Left colon (tissue), 2 donors: ENCODE results near the gene TRPC4AP. TPM values are rescaled to one million over a fixed set of nuclear protein-coding genes. Genes with fewer than 3 reads are reported as not detected.
A peak's percentile ranks its signal among the peaks of the same experiment; 100 is the strongest.

Experiments
- ATAC-seq: fragments of 200-7000 bp; cut with Tn5 transposase; one replicate; pipeline ENCODE4 v1.9.1; 2020; ENCODE audit warnings: mild to moderate bottlenecking, moderate library complexity
- DNase-seq, 2 donors: peaks; one replicate each; pipeline ENCODE4 v3.0.0-alpha.2; 2020
- intact Hi-C, 2 donors: fragments of 100-400 bp; cut with DNase I in 1 of 2; cut with micrococcal nuclease in 1 of 2; formaldehyde crosslinking; loops; one replicate each; pipeline versions ENCODE4 v1.11.2 to v1.14.0; 2022; cut with DNase I, micrococcal nuclease
- microRNA-seq, 2 donors: library from miRNA; unstranded; fragments of <30 nt; microRNA quantifications; one replicate each; pipeline versions ENCODE4 v1.1.0 to v1.2.0, GENCODE V29; 2020
- total RNA-seq, 2 donors: library from RNA; stranded (reverse); fragmentation: NEBNext Ultra II Directional; extraction: Animal tissue kit (Norgen Biotek cat#: 25700); gene quantifications; one replicate each; pipeline ENCODE4 v1.2.1, GENCODE V29; 2021
- donor health status: DM: no; HTN: no; CAD: no.
- donor health status: DM: yes; HTN: yes; CAD: no.

The TRPC4AP gene
- total RNA-seq, 2 donors from 2014 or later: 58.9 to 60.6 TPM

- DNase-seq (no peak), ATAC-seq (no peak)
- intact Hi-C loops: no loop called here
Observed at GRCh38 chr20:34968042-34968775, 124.4 kb downstream of the TRPC4AP start.

- intact Hi-C loops: no loop called here
- no peak for DNase-seq
- no peak for ATAC-seq
Observed at GRCh38 chr20:34967421-34967820, 125.2 kb downstream of the TRPC4AP start.

GRCh38 chr20:34965051-34965450 lies 127.6 kb downstream of the TRPC4AP start:
- ATAC-seq (no peak), DNase-seq (no peak)
- intact Hi-C loops: no loop called here

GRCh38 chr20:34964486-34964885 lies 128.1 kb downstream of the TRPC4AP start:
- no peak for ATAC-seq
- no peak for DNase-seq
- intact Hi-C loops: no loop called here

- intact Hi-C loops: no loop called here
- no peak for ATAC-seq
Observed at GRCh38 chr20:34956751-34957472, 135.7 kb downstream of the TRPC4AP start.

GRCh38 chr20:34956041-34956458 lies 136.6 kb downstream of the TRPC4AP start:
- DNase-seq: no peak
- intact Hi-C loops: no loop called here
- ATAC-seq: no peak

More at GRCh38 chr20:34956751-34957472, 135.7 kb downstream of the TRPC4AP start:
- no peak for DNase-seq

- intact Hi-C loops: no loop called here
- ATAC-seq (peak; percentile 83), DNase-seq (peak; percentile 96 to 99)
Observed at GRCh38 chr20:34955231-34956040, 137.2 kb downstream of the TRPC4AP start, which contains the start of the genes GSS and MYH7B. Gene GSS, minus strand, starts transcription at chr20:34955806. Its CDS starts 3,954 bp downstream, at chr20:34951852. Gene MYH7B, plus strand, starts transcription at chr20:34955868. Its CDS starts 22,138 bp downstream, at chr20:34978006.

GRCh38 chr20:34954904-34955230 lies 137.7 kb downstream of the TRPC4AP start:
- intact Hi-C loops: no loop called here
- ATAC-seq: peak; percentile 41
- peak; percentile 50 to 58 for DNase-seq

GRCh38 chr20:34953960-34954359 lies 138.6 kb downstream of the TRPC4AP start:
- intact Hi-C loops: no loop called here
- no peak for ATAC-seq
- no peak for DNase-seq

- ATAC-seq: no peak
- intact Hi-C loops: no loop called here
- DNase-seq: no peak
Observed at GRCh38 chr20:34952671-34953070, 139.9 kb downstream of the TRPC4AP start.

Small RNA genes lying within 50 kb of the gene (microRNA-seq; reads per million reads assigned to microRNA genes)
- gene MIR499A: 0 reads per million in 2 donors
- 0 reads per million in 2 donors for gene MIR499B

Other genes starting within 250 kb of the TRPC4AP start
- 10 to 100 TPM; 20.5 to 22.5 TPM for gene GGT7, start 220.0 kb downstream of the TRPC4AP start, total RNA-seq
- 100 to 1,000 TPM; 343 to 383 TPM for gene ACSS2, start 216.2 kb downstream of the TRPC4AP start, total RNA-seq
- 100 to 1,000 TPM in 1 of 2 donors, 10 to 100 TPM in 1; 72.5 to 112 TPM for gene GSS, start 137.0 kb downstream of the TRPC4AP start, total RNA-seq
- gene MYH7B, start 136.9 kb downstream of the TRPC4AP start, total RNA-seq: 1 to 10 TPM; 1.2 to 1.3 TPM
- 10 to 100 TPM; 26.4 to 29.7 TPM for gene EDEM2, start 54.5 kb upstream of the TRPC4AP start, total RNA-seq
- gene PROCR, start 79.3 kb upstream of the TRPC4AP start, total RNA-seq: 1 to 10 TPM; 6.3 to 7.8 TPM
- gene MMP24, start 133.9 kb upstream of the TRPC4AP start, total RNA-seq: under 1 TPM; 0.09 to 0.59 TPM
- 100 to 1,000 TPM; 109 to 140 TPM for gene MMP24OS, start 185.3 kb upstream of the TRPC4AP start, total RNA-seq
- gene EIF6, start 192.0 kb upstream of the TRPC4AP start, total RNA-seq: 100 to 1,000 TPM; 199 to 225 TPM
- gene FAM83C, start 199.6 kb upstream of the TRPC4AP start, total RNA-seq: under 1 TPM in 1 of 2 donors, not detected in 1; 0.20 TPM